ENCODE data around the gene PTTG1IP2.

GRCh38 chr7:90530263-90530662, 60.8 kb downstream of the PTTG1IP2 start:
- TF ChIP-seq NFYB (IDR thresholded peaks at IDR 0.05; ENCODE audit: insufficient read depth, low read depth, low read length) (no peak), SMC3 (IDR thresholded peaks at IDR 0.05; ENCODE audit: borderline replicate concordance, low read length) (no peak), CTCF (IDR thresholded peaks at IDR 0.05 in 2 of 3, conservative IDR thresholded peaks at IDR 0.05 in 1 of 3; ENCODE audit: control insufficient read depth in 2 of 3, extremely low read depth in 1 of 3, insufficient read depth in 1 of 3, low read depth in 3 of 3, low read length in 3 of 3) (no peak), SP1 (IDR thresholded peaks at IDR 0.05; ENCODE audit: low read depth, low read length) (no peak), ZBTB40 (IDR thresholded peaks at IDR 0.05; ENCODE audit: borderline replicate concordance) (no peak), ZNF274 (IDR thresholded peaks at IDR 0.05; ENCODE audit: insufficient read depth, insufficient read length) (no peak), NFIC (IDR thresholded peaks at IDR 0.05; ENCODE audit: low read depth, low read length) (no peak)
